Keratinocyte (primary cell): Measurements from ENCODE around the gene CDRT4.

Experiments
- CTCF ChIP-seq, 3 experiments: IDR thresholded peaks in 1 of 3; conservative IDR thresholded peaks in 1 of 3; optimal IDR thresholded peaks in 1 of 3; 2 replicates in 2 of 3; 3 replicates in 1 of 3; pipeline versions ENCODE3 to v1.5.1; 2011; ENCODE audit warnings: low read length in 3 of 3, mild to moderate bottlenecking in 3 of 3, moderate library complexity in 2 of 3, control low read depth in 1 of 3, inconsistent platforms in 1 of 3; ENCODE audit not compliant: insufficient read depth in 2 of 3; ENCODE audit errors: extremely low read depth in 1 of 3
- EZH2 ChIP-seq: IDR thresholded peaks from one replicate; pipeline ENCODE4 v1.6.1; 2012; ENCODE audit warnings: inconsistent platforms, mild to moderate bottlenecking, low read length, moderate library complexity

GRCh38 chr17:15512071-15512709 is 44.8 kb upstream of the CDRT4 start:
- TF ChIP-seq CTCF (optimal IDR thresholded peaks at IDR 0.05 in 1 of 3, IDR thresholded peaks at IDR 0.05 in 1 of 3, conservative IDR thresholded peaks at IDR 0.05 in 1 of 3; ENCODE audit: extremely low read depth in 1 of 3, insufficient read depth in 2 of 3, low read length in 3 of 3): no peak
- TF ChIP-seq EZH2: no peak
